CD4-positive, alpha-beta memory T cell (primary cell): ENCODE measurements around the gene GBX2. TPM values are rescaled to one million over a fixed set of nuclear protein-coding genes. Genes with fewer than 3 reads are reported as not detected.
"Not testable (repeated sequence)": the region's sequence is repeated elsewhere in the genome, so short reads cannot be mapped to it uniquely, and the experiment has no call there.

Experiments used
- CTCF ChIA-PET: fragments of 350-600 bp; sonication (Branson Sonifier 250); formaldehyde crosslinking; loops from one replicate; lab custom pipeline; 2021; ENCODE audit warnings: inconsistent platforms; ENCODE audit not compliant: partially characterized antibody; lab: Charles Lee
- POLR2A ChIA-PET: fragments of 350-600 bp; sonication (Branson Sonifier 250); formaldehyde crosslinking; loops from one replicate; lab custom pipeline; 2021; ENCODE audit not compliant: partially characterized antibody; lab: Charles Lee
- DNase-seq, 5 donors: peaks; one replicate each; pipeline versions ENCODE4 v3.0.0 to v3.0.0-alpha.2; 2020 to 2022; ENCODE audit warnings: mixed read lengths in 1 of 5
- H3K27ac ChIP-seq: one replicate; pipeline ENCODE4 v1.7.0; 2013; ENCODE audit warnings: low read depth, low read length
- H3K27me3 ChIP-seq: 2 replicates; pipeline ENCODE4 v1.7.0; 2013; ENCODE audit warnings: mild to moderate bottlenecking, low read length, moderate library complexity; ENCODE audit not compliant: insufficient read depth
- H3K36me3 ChIP-seq: 2 replicates; pipeline ENCODE4 v1.7.0; 2013; ENCODE audit warnings: mild to moderate bottlenecking, low read length, moderate library complexity; ENCODE audit not compliant: insufficient read depth
- H3K4me1 ChIP-seq: 2 replicates; pipeline ENCODE4 v1.7.0; 2013; ENCODE audit warnings: mild to moderate bottlenecking, low read length, moderate library complexity; ENCODE audit not compliant: insufficient read depth
- H3K4me3 ChIP-seq, 2 donors: one replicate each; pipeline ENCODE4 v1.7.0; 2013; ENCODE audit warnings: low read length in 2 of 2, mild to moderate bottlenecking in 1 of 2
- H3K9me3 ChIP-seq, 2 donors: one replicate each; pipeline ENCODE4 v1.7.0; 2013; ENCODE audit warnings: low read length in 2 of 2, control low read depth in 1 of 2; ENCODE audit not compliant: control insufficient read depth in 1 of 2
- H3K27ac Mint-ChIP-seq, 7 donors: one replicate each; pipeline ENCODE4 v1.8.0; 2020 to 2021; ENCODE audit warnings: mixed read lengths in 7 of 7, mild to moderate bottlenecking in 6 of 7, inconsistent platforms in 3 of 7, moderate library complexity in 3 of 7
- H3K27me3 Mint-ChIP-seq, 2 donors: one replicate each; pipeline ENCODE4 v1.8.0; 2020 to 2021; ENCODE audit warnings: mixed read lengths in 2 of 2
- H3K36me3 Mint-ChIP-seq, 2 donors: one replicate each; pipeline ENCODE4 v1.8.0; 2020 to 2021; ENCODE audit warnings: mixed read lengths in 2 of 2, inconsistent platforms in 1 of 2, mild to moderate bottlenecking in 1 of 2
- H3K4me1 Mint-ChIP-seq, 4 donors: one replicate each; pipeline ENCODE4 v1.8.0; 2020 to 2021; ENCODE audit warnings: mixed read lengths in 4 of 4, mild to moderate bottlenecking in 1 of 4
- H3K4me3 Mint-ChIP-seq, 8 donors: one replicate each; pipeline ENCODE4 v1.8.0; 2020 to 2021; ENCODE audit warnings: mixed read lengths in 8 of 8, mild to moderate bottlenecking in 7 of 8, moderate library complexity in 6 of 8, inconsistent platforms in 3 of 8
- H3K9me3 Mint-ChIP-seq, 8 donors: one replicate each; pipeline ENCODE4 v1.8.0; 2020 to 2021; ENCODE audit warnings: mixed read lengths in 8 of 8, mild to moderate bottlenecking in 5 of 8, inconsistent platforms in 3 of 8, moderate library complexity in 1 of 8
- intact Hi-C: fragments of 100-400 bp; cut with micrococcal nuclease; formaldehyde crosslinking; loops from one replicate; pipeline ENCODE4 v1.15.1; 2023
- polyA plus RNA-seq, 2 donors: library from polyadenylated mRNA; unstranded; fragments of 300-500 nt; fragmentation: Illumina TruSeq; gene quantifications; one replicate each; pipeline ENCODE4 v1.2.3, GENCODE V29; 2021
- total RNA-seq, 2 experiments: library from RNA; stranded (reverse); gene quantifications; one replicate each; pipeline ENCODE4 v1.2.3, GENCODE V29; 2021

Gene GBX2
- total and polyA plus RNA-seq, 4 experiments from 2014 or later, result not detected

- intact Hi-C loops, H3K36me3 Mint-ChIP-seq, H3K4me3 Mint-ChIP-seq, H3K27me3 ChIP-seq, H3K4me1 Mint-ChIP-seq, H3K9me3 Mint-ChIP-seq, H3K27ac ChIP-seq, DNase-seq, H3K4me1 ChIP-seq, CTCF ChIA-PET, H3K9me3 ChIP-seq, H3K4me3 ChIP-seq, H3K27ac Mint-ChIP-seq, H3K36me3 ChIP-seq, POLR2A ChIA-PET: not testable (repeated sequence)
- H3K27me3 Mint-ChIP-seq, result peaks cover 16 to 18% of the 10 kb centered on the region in 2 donors
Measured at GRCh38 chr2:236141616-236142015, 26.6 kb downstream of the GBX2 start.

- H3K9me3 Mint-ChIP-seq, result peaks cover 0 to 2% (median 0%) of the 10 kb centered on the region in 8 donors
- H3K4me3 Mint-ChIP-seq, result no peak overlapping the region
- ChIA-PET POLR2A (interaction anchor here (0.7 kb wide), 1 partner anchor 440 kb away, joined by 3 read pairs; no protein-coding TSS in a partner anchor), CTCF (no interaction called here)
- intact Hi-C loops, result no loop called here
- no peaks in the 10 kb centered on the region for H3K9me3 ChIP-seq
- no peak overlapping the region for H3K27ac Mint-ChIP-seq
- H3K36me3 Mint-ChIP-seq, result peaks cover 0 to 2% of the 10 kb centered on the region in 2 donors
- no peaks in the 10 kb centered on the region for H3K27me3 ChIP-seq
- H3K27me3 Mint-ChIP-seq, result peaks cover 0 to 4% of the 10 kb centered on the region in 2 donors
- DNase-seq, result no peak
- no peaks in the 10 kb centered on the region for H3K36me3 ChIP-seq
- no peak overlapping the region for H3K27ac ChIP-seq
- no peaks in the 10 kb centered on the region for H3K4me1 Mint-ChIP-seq
- H3K4me3 ChIP-seq, result no peak overlapping the region
- H3K4me1 ChIP-seq, result no peaks in the 10 kb centered on the region
Measured at GRCh38 chr2:236137066-236137465, 31.1 kb downstream of the GBX2 start.

- Histone ChIP-seq H3K27ac (no peak overlapping the region), H3K36me3 (no peaks in the 10 kb centered on the region), H3K9me3 (no peaks in the 10 kb centered on the region), H3K27me3 (no peaks in the 10 kb centered on the region), H3K4me1 (no peaks in the 10 kb centered on the region), H3K4me3 (no peak overlapping the region)
- DNase-seq, result no peak
- H3K9me3 Mint-ChIP-seq, result peaks cover 0 to 2% (median 0%) of the 10 kb centered on the region in 8 donors
- no peaks in the 10 kb centered on the region for H3K4me1 Mint-ChIP-seq
- POLR2A ChIA-PET, result interaction anchor here (0.7 kb wide), 1 partner anchor 439 kb away, joined by 3 read pairs; no protein-coding TSS in a partner anchor
- peaks cover 0 to 2% of the 10 kb centered on the region in 2 donors for H3K36me3 Mint-ChIP-seq
- H3K27me3 Mint-ChIP-seq, result peaks cover 0 to 4% of the 10 kb centered on the region in 2 donors
- intact Hi-C loops, result no loop called here
- no peak overlapping the region for H3K27ac Mint-ChIP-seq
- no peak overlapping the region for H3K4me3 Mint-ChIP-seq
- CTCF ChIA-PET, result no interaction called here
Measured at GRCh38 chr2:236136538-236136937, 31.6 kb downstream of the GBX2 start.

GRCh38 chr2:236133410-236134012 is 34.7 kb downstream of the GBX2 start:
- no peaks in the 10 kb centered on the region for H3K4me1 ChIP-seq
- Mint-ChIP-seq H3K4me1 (no peaks in the 10 kb centered on the region), H3K4me3 (no peak overlapping the region), H3K9me3 (peaks cover 0 to 2% (median 0%) of the 10 kb centered on the region in 8 donors), H3K36me3 (peaks cover 0 to 2% of the 10 kb centered on the region in 2 donors), H3K27ac (no peak overlapping the region), H3K27me3 (peaks cover 0 to 1% of the 10 kb centered on the region in 2 donors)
- no peaks in the 10 kb centered on the region for H3K9me3 ChIP-seq
- DNase-seq, result no peak
- H3K27ac ChIP-seq, result no peak overlapping the region
- intact Hi-C loops, result no loop called here
- CTCF ChIA-PET, result no interaction called here
- H3K27me3 ChIP-seq, result no peaks in the 10 kb centered on the region
- POLR2A ChIA-PET, result no interaction called here
- no peaks in the 10 kb centered on the region for H3K36me3 ChIP-seq
- H3K4me3 ChIP-seq, result no peak overlapping the region

GRCh38 chr2:236131073-236131692 is 37.0 kb downstream of the GBX2 start:
- no peak overlapping the region for H3K27ac ChIP-seq
- Mint-ChIP-seq H3K4me1 (no peaks in the 10 kb centered on the region), H3K27ac (no peak overlapping the region), H3K4me3 (no peak overlapping the region), H3K36me3 (peaks cover 0 to 2% of the 10 kb centered on the region in 2 donors), H3K9me3 (peaks cover 0 to 2% (median 0%) of the 10 kb centered on the region in 8 donors), H3K27me3 (no peaks in the 10 kb centered on the region)
- CTCF ChIA-PET, result no interaction called here
- no peaks in the 10 kb centered on the region for H3K27me3 ChIP-seq
- DNase-seq, result no peak
- H3K36me3 ChIP-seq, result no peaks in the 10 kb centered on the region
- H3K9me3 ChIP-seq, result no peaks in the 10 kb centered on the region
- intact Hi-C loops, result no loop called here
- no peaks in the 10 kb centered on the region for H3K4me1 ChIP-seq
- no peak overlapping the region for H3K4me3 ChIP-seq
- POLR2A ChIA-PET, result no interaction called here

GRCh38 chr2:236130349-236130998 is 37.7 kb downstream of the GBX2 start:
- no peak for DNase-seq
- H3K4me1 ChIP-seq, result no peaks in the 10 kb centered on the region
- no peaks in the 10 kb centered on the region for H3K9me3 ChIP-seq
- H3K4me3 ChIP-seq, result no peak overlapping the region
- H3K27me3 ChIP-seq, result no peaks in the 10 kb centered on the region
- Mint-ChIP-seq H3K4me1 (no peaks in the 10 kb centered on the region), H3K9me3 (peaks cover 0 to 2% (median 0%) of the 10 kb centered on the region in 8 donors), H3K4me3 (no peak overlapping the region), H3K27ac (no peak overlapping the region), H3K36me3 (peaks cover 0 to 2% of the 10 kb centered on the region in 2 donors), H3K27me3 (no peaks in the 10 kb centered on the region)
- ChIA-PET CTCF (no interaction called here), POLR2A (no interaction called here)
- no peak overlapping the region for H3K27ac ChIP-seq
- no peaks in the 10 kb centered on the region for H3K36me3 ChIP-seq
- intact Hi-C loops, result no loop called here

GRCh38 chr2:236129935-236130334 is 38.3 kb downstream of the GBX2 start:
- no peak for DNase-seq
- CTCF ChIA-PET, result no interaction called here
- Histone ChIP-seq H3K4me3 (no peak overlapping the region), H3K4me1 (no peaks in the 10 kb centered on the region), H3K36me3 (no peaks in the 10 kb centered on the region), H3K9me3 (no peaks in the 10 kb centered on the region), H3K27me3 (no peaks in the 10 kb centered on the region), H3K27ac (no peak overlapping the region)
- H3K4me1 Mint-ChIP-seq, result no peaks in the 10 kb centered on the region
- no peaks in the 10 kb centered on the region for H3K27me3 Mint-ChIP-seq
- peaks cover 0 to 2% of the 10 kb centered on the region in 2 donors for H3K36me3 Mint-ChIP-seq
- H3K9me3 Mint-ChIP-seq, result peaks cover 0 to 2% (median 0%) of the 10 kb centered on the region in 8 donors
- H3K4me3 Mint-ChIP-seq, result no peak overlapping the region
- intact Hi-C loops, result no loop called here
- no peak overlapping the region for H3K27ac Mint-ChIP-seq
- POLR2A ChIA-PET, result no interaction called here
